Lower lobe of right lung (tissue), 2 donors: Measurements from ENCODE around the gene TTR. TPM values are rescaled to one million over a fixed set of nuclear protein-coding genes. Genes with fewer than 3 reads are reported as not detected.

ENCODE experiments used
- ATAC-seq, 2 donors: fragments of 200-7000 bp; cut with Tn5 transposase; one replicate each; pipeline ENCODE4 v1.9.1; 2020 to 2022; ENCODE audit warnings: mild to moderate bottlenecking in 2 of 2, moderate library complexity in 2 of 2
- DNase-seq: peaks from one replicate; pipeline ENCODE4 v3.0.0-alpha.2; 2020
- H3K27ac ChIP-seq: fragments of 200-600 bp; one replicate; pipeline ENCODE4 v1.8.0; 2022
- H3K27me3 ChIP-seq: fragments of 200-600 bp; one replicate; pipeline ENCODE4 v1.8.0; 2022; ENCODE audit warnings: low read depth
- H3K36me3 ChIP-seq: fragments of 200-600 bp; one replicate; pipeline ENCODE4 v1.8.0; 2022; ENCODE audit warnings: mild to moderate bottlenecking
- H3K4me1 ChIP-seq: fragments of 200-600 bp; one replicate; pipeline ENCODE4 v1.8.0; 2022
- H3K4me3 ChIP-seq: fragments of 200-600 bp; one replicate; pipeline ENCODE4 v1.8.0; 2022; ENCODE audit warnings: mild to moderate bottlenecking
- H3K9me3 ChIP-seq: fragments of 200-600 bp; one replicate; pipeline ENCODE4 v1.8.0; 2022
- CTCF ChIP-seq: fragments of 200-600 bp; IDR thresholded peaks from one replicate; pipeline ENCODE4 v1.8.0; 2022; ENCODE audit warnings: antibody characterized with exemption, mild to moderate bottlenecking
- intact Hi-C: fragments of 100-400 bp; cut with DNase I; formaldehyde crosslinking; loops from one replicate; pipeline ENCODE4 v1.11.0; 2022
- total RNA-seq: library from RNA; stranded (reverse); fragmentation: NEBNext Ultra II Directional; extraction: Animal tissue kit (Norgen Biotek cat#: 25700); gene quantifications from one replicate; pipeline ENCODE4 v1.2.1, GENCODE V29; 2021
- donor health status: DM: no; HTN: yes; CAD: no; lungs with severe emphysema.

The TTR gene
- total RNA-seq, 1 donor from 2014 or later, result not detected

- DNase-seq (no peak), ATAC-seq (no peak)
- intact Hi-C loops, result no loop called here
- H3K4me1 ChIP-seq, result no peaks in the 10 kb centered on the region
- no peak overlapping the region for H3K4me3 ChIP-seq
- H3K9me3 ChIP-seq, result no peaks in the 10 kb centered on the region
- no peak for TF ChIP-seq CTCF
- no peaks in the 10 kb centered on the region for H3K27me3 ChIP-seq
- H3K27ac ChIP-seq, result no peak overlapping the region
- no peaks in the 10 kb centered on the region for H3K36me3 ChIP-seq
Observed at GRCh38 chr18:31624892-31625640, 33.4 kb downstream of the TTR start.

GRCh38 chr18:31626409-31626808 is 34.7 kb downstream of the TTR start:
- no peak overlapping the region for H3K4me3 ChIP-seq
- ATAC-seq, result no peak
- no peaks in the 10 kb centered on the region for H3K36me3 ChIP-seq
- no peaks in the 10 kb centered on the region for H3K4me1 ChIP-seq
- H3K27ac ChIP-seq, result no peak overlapping the region
- no peak for TF ChIP-seq CTCF
- H3K27me3 ChIP-seq, result no peaks in the 10 kb centered on the region
- intact Hi-C loops, result no loop called here
- H3K9me3 ChIP-seq, result no peaks in the 10 kb centered on the region
- no peak for DNase-seq

GRCh38 chr18:31630549-31630948 is 38.9 kb downstream of the TTR start:
- intact Hi-C loops, result no loop called here
- no peaks in the 10 kb centered on the region for H3K9me3 ChIP-seq

DNA sequence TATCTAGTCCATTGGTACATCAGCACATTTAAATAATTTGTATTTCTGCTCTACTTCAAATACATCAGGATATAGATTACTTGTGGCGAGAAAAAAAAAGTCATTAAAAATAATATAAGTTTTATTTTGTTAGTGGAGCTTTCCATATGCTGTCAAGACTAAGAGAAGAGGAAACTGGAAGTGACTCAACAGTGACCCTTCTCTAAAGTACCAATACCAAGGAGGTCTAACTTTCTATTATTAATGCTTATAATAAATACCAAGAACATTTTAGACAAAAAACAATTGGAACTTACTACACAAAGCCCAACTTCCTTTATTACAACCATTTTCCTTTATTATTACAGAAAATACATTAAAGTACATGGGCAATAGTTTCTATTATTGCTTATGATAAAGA is 39.8 kb downstream of the TTR start:
- H3K27ac ChIP-seq, result no peak overlapping the region
- no peaks in the 10 kb centered on the region for H3K4me1 ChIP-seq
- TF ChIP-seq CTCF, result no peak
- no peak overlapping the region for H3K4me3 ChIP-seq
- no peaks in the 10 kb centered on the region for H3K27me3 ChIP-seq
- no peaks in the 10 kb centered on the region for H3K9me3 ChIP-seq
- no peak for DNase-seq
- intact Hi-C loops, result no loop called here
- no peaks in the 10 kb centered on the region for H3K36me3 ChIP-seq
- no peak for ATAC-seq

More at GRCh38 chr18:31630549-31630948, 38.9 kb downstream of the TTR start:
- no peak for ATAC-seq
- no peak for TF ChIP-seq CTCF
- Histone ChIP-seq H3K4me1 (no peaks in the 10 kb centered on the region), H3K27ac (no peak overlapping the region), H3K36me3 (no peaks in the 10 kb centered on the region), H3K4me3 (no peak overlapping the region), H3K27me3 (no peaks in the 10 kb centered on the region)
- DNase-seq, result no peak

GRCh38 chr18:31632356-31632755 is 40.7 kb downstream of the TTR start:
- H3K27ac ChIP-seq, result no peak overlapping the region
- no peak for ATAC-seq
- H3K36me3 ChIP-seq, result no peaks in the 10 kb centered on the region
- no peak for TF ChIP-seq CTCF
- no peak overlapping the region for H3K4me3 ChIP-seq
- H3K27me3 ChIP-seq, result no peaks in the 10 kb centered on the region
- intact Hi-C loops, result no loop called here
- no peaks in the 10 kb centered on the region for H3K4me1 ChIP-seq
- DNase-seq, result no peak
- no peaks in the 10 kb centered on the region for H3K9me3 ChIP-seq
